ENCODE data around the gene KLHL17.

The KLHL17 gene

GRCh38 chr1:927234-927633 is 33.1 kb upstream of the KLHL17 start:
- H3K36me3 ChIP-seq (replicated peaks; ENCODE audit: low read depth, low read length): no peaks in the 10 kb centered on the region
- no peaks in the 10 kb centered on the region for H3K9me3 ChIP-seq (ENCODE audit: insufficient read depth, low read length)
- no peaks in the 10 kb centered on the region for H3K4me1 ChIP-seq (ENCODE audit: low read length)
- peaks cover 8% of the 10 kb centered on the region; the same call in 1 of the 2 replicates for H3K27me3 ChIP-seq (ENCODE audit: low read depth, low read length)
- H3K79me2 ChIP-seq (ENCODE audit: low read length): no peaks in the 10 kb centered on the region
- no peak overlapping the region for H3K4me2 ChIP-seq (ENCODE audit: low read length)
- H3K9ac ChIP-seq (ENCODE audit: low read length): no peak overlapping the region
- no peak overlapping the region for H3K4me3 ChIP-seq (ENCODE audit: low read length)
- no peak for TF ChIP-seq EZH2phosphoT487 (IDR thresholded peaks at IDR 0.05; ENCODE audit: low read depth)
- no peak for TF ChIP-seq CTCF (IDR thresholded peaks at IDR 0.05; ENCODE audit: low read depth, low read length)
- no peak overlapping the region for H2AFZ ChIP-seq (ENCODE audit: low read depth, low read length)
- H4K20me1 ChIP-seq (ENCODE audit: insufficient read depth, low read length): no peaks in the 10 kb centered on the region
- no peak overlapping the region for H3K27ac ChIP-seq (ENCODE audit: low read length)

GRCh38 chr1:927748-928147 is 32.6 kb upstream of the KLHL17 start:
- Histone ChIP-seq H3K9ac (ENCODE audit: low read length) (no peak overlapping the region), H3K9me3 (ENCODE audit: insufficient read depth, low read length) (no peaks in the 10 kb centered on the region), H3K79me2 (ENCODE audit: low read length) (no peaks in the 10 kb centered on the region), H3K4me1 (ENCODE audit: low read length) (no peaks in the 10 kb centered on the region), H3K36me3 (replicated peaks; ENCODE audit: low read depth, low read length) (no peaks in the 10 kb centered on the region), H3K27ac (ENCODE audit: low read length) (no peak overlapping the region), H3K4me2 (ENCODE audit: low read length) (no peak overlapping the region), H4K20me1 (ENCODE audit: insufficient read depth, low read length) (no peaks in the 10 kb centered on the region), H3K4me3 (ENCODE audit: low read length) (no peak overlapping the region), H3K27me3 (ENCODE audit: low read depth, low read length) (peaks cover 8% of the 10 kb centered on the region; the same call in 1 of the 2 replicates), H2AFZ (ENCODE audit: low read depth, low read length) (no peak overlapping the region)
- no peak for TF ChIP-seq EZH2phosphoT487 (IDR thresholded peaks at IDR 0.05; ENCODE audit: low read depth)

- no peak overlapping the region for H3K9ac ChIP-seq (ENCODE audit: low read length)
- H3K4me1 ChIP-seq (ENCODE audit: low read length): no peaks in the 10 kb centered on the region
- H4K20me1 ChIP-seq (ENCODE audit: insufficient read depth, low read length): no peaks in the 10 kb centered on the region
- no peaks in the 10 kb centered on the region for H3K36me3 ChIP-seq (replicated peaks; ENCODE audit: low read depth, low read length)
- no peak overlapping the region for H3K27ac ChIP-seq (ENCODE audit: low read length)
- no peak overlapping the region for H2AFZ ChIP-seq (ENCODE audit: low read depth, low read length)
- H3K4me2 ChIP-seq (ENCODE audit: low read length): no peak overlapping the region
- no peak overlapping the region for H3K4me3 ChIP-seq (ENCODE audit: low read length)
- no peaks in the 10 kb centered on the region for H3K9me3 ChIP-seq (ENCODE audit: insufficient read depth, low read length)
- H3K27me3 ChIP-seq (ENCODE audit: low read depth, low read length): peaks cover 8% of the 10 kb centered on the region; the same call in 1 of the 2 replicates
- no peak for TF ChIP-seq CTCF (IDR thresholded peaks at IDR 0.05; ENCODE audit: low read depth, low read length)
- no peak for TF ChIP-seq EZH2phosphoT487 (IDR thresholded peaks at IDR 0.05; ENCODE audit: low read depth)
- no peaks in the 10 kb centered on the region for H3K79me2 ChIP-seq (ENCODE audit: low read length)
Measured at GRCh38 chr1:928825-929661, 31.3 kb upstream of the KLHL17 start.

- Histone ChIP-seq H3K36me3 (replicated peaks; ENCODE audit: low read depth, low read length) (no peaks in the 10 kb centered on the region), H4K20me1 (ENCODE audit: insufficient read depth, low read length) (no peaks in the 10 kb centered on the region), H3K9ac (ENCODE audit: low read length) (no peak overlapping the region), H3K79me2 (ENCODE audit: low read length) (no peaks in the 10 kb centered on the region), H3K27ac (ENCODE audit: low read length) (no peak overlapping the region), H3K4me2 (ENCODE audit: low read length) (no peak overlapping the region), H3K27me3 (ENCODE audit: low read depth, low read length) (peaks cover 8% of the 10 kb centered on the region; the same call in 1 of the 2 replicates), H3K4me3 (ENCODE audit: low read length) (no peak overlapping the region), H3K4me1 (ENCODE audit: low read length) (no peaks in the 10 kb centered on the region), H3K9me3 (ENCODE audit: insufficient read depth, low read length) (no peaks in the 10 kb centered on the region), H2AFZ (ENCODE audit: low read depth, low read length) (no peak overlapping the region)
- TF ChIP-seq CTCF (IDR thresholded peaks at IDR 0.05; ENCODE audit: low read depth, low read length) (no peak), EZH2phosphoT487 (IDR thresholded peaks at IDR 0.05; ENCODE audit: low read depth) (no peak)
Measured at GRCh38 chr1:929712-930632, 30.4 kb upstream of the KLHL17 start.

Measured in OCI-LY3 (cell line).